T-helper 2 cell treated with Interferon-gamma antibody and Interleukin-4, amounts not matched to agents 5 μg/mL and 100 μg/mL, for 36 hours (primary cell): ENCODE results near the gene MAPK4.

ENCODE experiments used
- DNase-seq: peaks from one replicate; pipeline ENCODE4 v3.0.0; 2021; ENCODE audit warnings: low spot score
- H3K27ac Mint-ChIP-seq: one replicate; pipeline ENCODE4 v1.8.0; 2021; ENCODE audit warnings: mild to moderate bottlenecking, mixed read lengths
- H3K27me3 Mint-ChIP-seq: one replicate; pipeline ENCODE4 v1.8.0; 2021; ENCODE audit warnings: low read depth, mixed read lengths
- H3K36me3 Mint-ChIP-seq: one replicate; pipeline ENCODE4 v1.8.0; 2021; ENCODE audit warnings: low read depth, mixed read lengths
- H3K4me1 Mint-ChIP-seq: one replicate; pipeline ENCODE4 v1.8.0; 2021; ENCODE audit warnings: low read depth, mixed read lengths
- H3K4me3 Mint-ChIP-seq: one replicate; pipeline ENCODE4 v1.8.0; 2022; ENCODE audit warnings: mild to moderate bottlenecking, moderate library complexity, mixed read lengths
- H3K9me3 Mint-ChIP-seq: one replicate; pipeline ENCODE4 v1.8.0; 2021; ENCODE audit warnings: mixed read lengths

Gene MAPK4

DNA sequence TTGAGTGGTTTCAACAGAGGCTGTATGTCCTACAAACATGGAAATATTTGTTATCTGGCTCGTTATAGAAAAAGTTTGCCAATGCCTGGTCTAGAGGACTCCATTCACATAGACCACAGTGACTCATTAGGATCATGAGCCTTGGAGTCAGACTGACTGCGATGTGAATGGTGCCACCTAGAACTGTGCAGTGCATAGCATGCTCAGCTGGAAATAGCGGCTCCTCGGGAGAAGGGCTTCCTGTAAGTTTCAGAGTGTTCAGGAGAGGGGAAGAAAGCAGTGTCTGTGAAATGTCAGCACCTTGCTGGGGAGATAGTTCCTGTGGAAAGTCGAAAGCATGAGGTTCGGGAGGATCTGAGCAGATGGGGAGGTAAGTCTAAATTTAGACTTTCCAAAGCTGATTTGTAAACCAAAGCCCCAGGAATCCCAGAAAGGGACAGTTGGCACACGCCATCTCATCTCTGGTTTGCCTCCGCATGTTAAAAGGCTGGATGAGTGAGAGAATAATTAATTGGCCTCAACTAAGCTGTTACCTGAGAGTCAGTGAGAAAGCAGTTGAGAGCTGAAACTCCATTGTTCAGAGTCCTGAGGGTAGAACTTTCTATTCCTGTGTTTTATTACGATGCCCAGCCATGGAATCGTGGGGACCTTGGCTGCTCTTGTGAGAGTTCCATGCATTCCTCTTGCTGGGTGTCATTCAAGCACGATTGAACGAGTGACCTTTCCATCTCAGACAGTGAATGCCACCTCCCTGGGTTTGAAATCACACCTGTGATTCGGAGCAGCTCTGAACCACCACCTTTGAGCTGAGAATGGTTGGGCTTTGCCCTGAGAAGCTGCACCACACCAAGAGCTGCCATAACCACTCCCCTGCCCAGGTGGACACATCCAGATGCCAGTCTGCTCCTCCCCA, 99.5 kb downstream of the MAPK4 start:
- no peak overlapping the region for H3K27ac Mint-ChIP-seq
- H3K27me3 Mint-ChIP-seq: no peaks in the 10 kb centered on the region
- peaks cover 4% of the 10 kb centered on the region for H3K9me3 Mint-ChIP-seq
- no peak overlapping the region for H3K4me3 Mint-ChIP-seq
- no peak for DNase-seq
- no peaks in the 10 kb centered on the region for H3K36me3 Mint-ChIP-seq
- H3K4me1 Mint-ChIP-seq: no peaks in the 10 kb centered on the region

DNA sequence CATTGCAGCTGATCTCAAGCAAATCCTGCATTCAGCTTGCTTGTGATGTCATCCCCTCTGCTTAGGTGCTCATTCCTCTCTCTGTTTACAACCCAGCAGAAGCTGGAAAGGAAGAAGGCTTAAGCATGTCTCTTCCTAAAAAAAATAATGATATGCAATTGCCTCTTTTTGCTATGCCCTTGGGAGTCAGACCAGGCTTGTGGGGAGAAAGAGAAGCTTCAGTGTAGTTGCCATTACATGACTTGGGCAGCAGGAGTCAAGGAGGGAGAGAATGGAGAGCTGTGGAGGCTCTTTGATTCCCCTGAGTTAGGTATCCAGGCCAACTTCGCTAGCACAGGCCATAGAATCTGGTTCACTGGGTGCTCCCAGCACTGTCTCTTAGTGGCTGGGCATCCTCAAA, 101.1 kb downstream of the MAPK4 start:
- DNase-seq: no peak
- Mint-ChIP-seq H3K9me3 (peaks cover 4% of the 10 kb centered on the region), H3K4me1 (no peaks in the 10 kb centered on the region), H3K4me3 (no peak overlapping the region), H3K27me3 (no peaks in the 10 kb centered on the region), H3K36me3 (no peaks in the 10 kb centered on the region), H3K27ac (no peak overlapping the region)

DNA sequence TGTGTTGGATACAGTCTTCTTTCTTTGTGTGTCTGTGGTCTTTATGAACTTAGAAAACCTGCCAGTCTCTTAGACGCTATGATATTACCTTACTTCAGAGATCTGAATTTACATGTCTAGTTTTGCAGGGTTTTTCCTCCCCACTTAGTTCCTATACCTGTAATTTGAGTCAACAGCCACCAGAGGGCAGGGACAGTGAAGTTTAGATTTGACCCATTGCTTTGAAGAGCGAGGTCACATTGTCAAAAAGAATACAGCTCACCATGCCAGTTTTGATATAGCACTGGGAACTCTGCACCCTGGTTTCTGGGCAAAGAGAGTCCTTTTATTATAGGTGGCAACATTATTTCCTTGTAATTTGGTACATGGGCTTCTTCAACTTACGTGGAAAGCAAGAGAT, 102.3 kb downstream of the MAPK4 start:
- H3K36me3 Mint-ChIP-seq: no peaks in the 10 kb centered on the region
- H3K27ac Mint-ChIP-seq: no peak overlapping the region
- no peaks in the 10 kb centered on the region for H3K27me3 Mint-ChIP-seq
- DNase-seq: no peak
- H3K4me3 Mint-ChIP-seq: no peak overlapping the region
- no peaks in the 10 kb centered on the region for H3K4me1 Mint-ChIP-seq
- peaks cover 4% of the 10 kb centered on the region for H3K9me3 Mint-ChIP-seq

DNA sequence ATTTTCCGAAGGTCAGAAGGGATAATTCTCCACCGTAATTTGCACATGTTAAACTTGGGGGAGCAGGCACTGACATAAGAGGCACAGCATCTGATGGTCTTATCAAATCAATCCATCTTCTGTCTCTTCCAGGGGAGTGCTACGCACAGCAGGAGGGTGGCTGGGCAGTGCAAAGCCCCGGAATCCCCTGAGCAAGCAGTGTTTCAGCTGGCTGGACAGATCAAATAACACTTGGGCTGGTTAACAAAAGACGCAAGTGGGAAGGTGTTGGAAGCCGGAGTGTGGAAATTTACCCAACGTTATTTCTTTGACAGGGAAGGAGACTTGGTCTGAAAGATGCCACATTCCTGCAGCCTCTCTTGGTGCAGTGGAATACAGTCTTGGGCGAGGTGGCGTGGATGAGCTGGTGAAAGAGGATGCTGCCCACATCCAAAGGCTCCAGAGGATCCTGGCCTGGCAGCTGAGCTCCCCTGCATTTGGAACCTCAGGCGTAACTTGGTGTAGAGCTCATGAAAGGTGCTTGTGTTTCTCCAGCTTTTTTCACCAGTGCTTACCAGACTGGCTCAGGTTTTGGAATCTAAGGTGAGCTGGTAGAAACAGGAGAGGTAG, 103.0 kb downstream of the MAPK4 start:
- no peak overlapping the region for H3K4me3 Mint-ChIP-seq
- no peaks in the 10 kb centered on the region for H3K36me3 Mint-ChIP-seq
- DNase-seq: no peak
- H3K27me3 Mint-ChIP-seq: no peaks in the 10 kb centered on the region
- peaks cover 4% of the 10 kb centered on the region for H3K9me3 Mint-ChIP-seq
- H3K4me1 Mint-ChIP-seq: no peaks in the 10 kb centered on the region
- no peak overlapping the region for H3K27ac Mint-ChIP-seq

DNA sequence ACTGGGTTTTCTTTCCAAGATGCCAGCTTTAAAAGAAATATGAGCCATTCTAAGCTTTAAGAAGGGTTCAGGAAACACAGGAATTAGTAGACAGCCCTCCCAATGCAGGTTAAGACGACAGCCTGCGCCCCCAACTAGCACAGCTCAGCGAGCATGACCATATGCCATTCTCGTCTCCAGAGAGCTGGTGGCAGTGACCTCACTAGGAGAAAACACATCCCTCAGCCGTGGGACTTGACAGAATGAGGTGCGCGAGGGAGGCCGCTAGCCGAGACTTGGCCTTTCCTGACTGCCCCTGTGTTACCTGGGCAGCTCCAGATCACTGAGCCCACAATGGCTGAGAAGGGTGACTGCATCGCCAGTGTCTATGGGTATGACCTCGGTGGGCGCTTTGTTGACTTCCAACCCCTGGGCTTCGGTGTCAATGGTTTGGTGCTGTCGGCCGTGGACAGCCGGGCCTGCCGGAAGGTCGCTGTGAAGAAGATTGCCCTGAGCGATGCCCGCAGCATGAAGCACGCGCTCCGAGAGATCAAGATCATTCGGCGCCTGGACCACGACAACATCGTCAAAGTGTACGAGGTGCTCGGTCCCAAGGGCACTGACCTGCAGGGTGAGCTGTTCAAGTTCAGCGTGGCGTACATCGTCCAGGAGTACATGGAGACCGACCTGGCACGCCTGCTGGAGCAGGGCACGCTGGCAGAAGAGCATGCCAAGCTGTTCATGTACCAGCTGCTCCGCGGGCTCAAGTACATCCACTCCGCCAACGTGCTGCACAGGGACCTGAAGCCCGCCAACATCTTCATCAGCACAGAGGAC, 103.9 kb downstream of the MAPK4 start:
- Mint-ChIP-seq H3K9me3 (peaks cover 4% of the 10 kb centered on the region), H3K27ac (no peak overlapping the region), H3K4me3 (no peak overlapping the region)

GRCh38 chr18:50665015-50665414, 105.1 kb downstream of the MAPK4 start:
- DNase-seq: no peak
- no peak overlapping the region for H3K4me3 Mint-ChIP-seq
- H3K36me3 Mint-ChIP-seq: no peaks in the 10 kb centered on the region
- no peak overlapping the region for H3K27ac Mint-ChIP-seq
- H3K4me1 Mint-ChIP-seq: no peaks in the 10 kb centered on the region
- H3K9me3 Mint-ChIP-seq: peaks cover 4% of the 10 kb centered on the region
- H3K27me3 Mint-ChIP-seq: no peaks in the 10 kb centered on the region

More for the DNA sequence above, 103.9 kb downstream of the MAPK4 start:
- H3K36me3 Mint-ChIP-seq: no peaks in the 10 kb centered on the region
- no peaks in the 10 kb centered on the region for H3K27me3 Mint-ChIP-seq
- no peaks in the 10 kb centered on the region for H3K4me1 Mint-ChIP-seq
- DNase-seq: no peak

GRCh38 chr18:50665519-50665918, 105.6 kb downstream of the MAPK4 start:
- Mint-ChIP-seq H3K27ac (no peak overlapping the region), H3K4me1 (no peaks in the 10 kb centered on the region), H3K36me3 (no peaks in the 10 kb centered on the region), H3K9me3 (peaks cover 2% of the 10 kb centered on the region), H3K4me3 (no peak overlapping the region), H3K27me3 (no peaks in the 10 kb centered on the region)
- no peak for DNase-seq

DNA sequence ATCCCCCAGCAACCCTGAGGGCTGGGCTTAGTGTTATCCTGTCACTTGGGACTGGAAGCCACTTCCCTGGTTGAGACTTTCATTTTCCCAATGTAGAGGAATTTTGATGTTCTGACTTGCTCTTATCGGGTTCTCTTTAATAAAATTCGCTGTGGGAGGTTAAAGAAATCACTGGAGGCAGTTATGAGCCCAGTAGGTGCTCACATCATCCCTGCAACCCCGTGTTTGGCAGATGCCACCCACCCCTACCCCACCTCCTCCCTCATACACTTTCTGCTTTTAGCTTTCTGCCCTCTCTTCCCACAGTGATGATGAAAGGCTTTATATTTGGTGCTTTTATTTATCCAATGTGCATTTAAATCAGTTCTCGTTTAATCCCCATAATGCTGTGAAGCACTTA, 106.6 kb downstream of the MAPK4 start:
- Mint-ChIP-seq H3K36me3 (no peaks in the 10 kb centered on the region), H3K9me3 (no peaks in the 10 kb centered on the region), H3K4me3 (no peak overlapping the region), H3K27me3 (no peaks in the 10 kb centered on the region), H3K4me1 (no peaks in the 10 kb centered on the region), H3K27ac (no peak overlapping the region)
- no peak for DNase-seq

DNA sequence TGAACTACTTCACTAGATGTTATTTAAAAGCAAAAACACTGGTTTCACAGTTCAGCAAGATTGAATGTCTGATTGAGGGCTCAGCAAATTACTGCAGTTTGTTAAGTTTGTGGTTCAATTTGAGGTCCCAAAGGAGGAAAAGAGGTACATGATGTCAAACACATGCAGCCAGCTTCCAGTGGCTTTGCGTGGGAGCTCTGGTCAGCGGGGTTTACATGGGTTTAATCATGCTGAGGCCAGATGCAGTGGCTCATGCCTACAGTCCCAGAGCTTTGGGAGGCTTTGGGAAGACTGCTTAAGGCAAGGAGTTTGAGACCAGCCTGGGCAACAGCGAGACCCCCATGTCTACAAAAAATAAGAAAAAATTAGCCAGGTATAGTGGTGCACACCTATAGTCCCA, 111.5 kb downstream of the MAPK4 start:
- no peaks in the 10 kb centered on the region for H3K9me3 Mint-ChIP-seq
- no peak for DNase-seq
- no peaks in the 10 kb centered on the region for H3K36me3 Mint-ChIP-seq
- H3K4me3 Mint-ChIP-seq: no peak overlapping the region
- H3K27me3 Mint-ChIP-seq: no peaks in the 10 kb centered on the region
- H3K4me1 Mint-ChIP-seq: no peaks in the 10 kb centered on the region
- no peak overlapping the region for H3K27ac Mint-ChIP-seq

GRCh38 chr18:50674307-50674980, 114.6 kb downstream of the MAPK4 start:
- H3K27ac Mint-ChIP-seq: no peak overlapping the region
- H3K4me3 Mint-ChIP-seq: no peak overlapping the region
- no peaks in the 10 kb centered on the region for H3K27me3 Mint-ChIP-seq
- no peak for DNase-seq
- no peaks in the 10 kb centered on the region for H3K9me3 Mint-ChIP-seq
- H3K36me3 Mint-ChIP-seq: no peaks in the 10 kb centered on the region
- H3K4me1 Mint-ChIP-seq: no peaks in the 10 kb centered on the region

DNA sequence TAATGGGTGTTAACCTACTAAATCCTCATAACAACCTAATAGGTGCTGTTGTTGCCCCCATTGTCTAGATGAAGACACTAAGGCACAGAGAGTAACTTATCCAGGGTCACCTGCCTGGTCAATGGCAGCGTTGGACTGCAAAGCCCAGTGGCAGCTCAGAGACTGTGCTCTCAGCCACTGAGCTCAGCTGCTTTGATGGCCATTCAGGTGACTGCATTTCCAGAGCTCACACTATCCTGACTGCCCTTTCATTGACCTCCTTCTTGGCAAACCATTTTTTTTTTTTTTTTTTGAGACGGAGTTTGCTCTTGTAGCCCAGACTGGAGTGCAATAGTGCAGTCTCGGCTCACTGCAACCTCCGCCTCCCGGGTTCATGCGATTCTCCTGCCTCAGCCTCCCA, 115.2 kb downstream of the MAPK4 start:
- Mint-ChIP-seq H3K36me3 (no peaks in the 10 kb centered on the region), H3K4me3 (no peak overlapping the region), H3K9me3 (no peaks in the 10 kb centered on the region), H3K4me1 (no peaks in the 10 kb centered on the region), H3K27me3 (no peaks in the 10 kb centered on the region), H3K27ac (no peak overlapping the region)
- DNase-seq: no peak

DNA sequence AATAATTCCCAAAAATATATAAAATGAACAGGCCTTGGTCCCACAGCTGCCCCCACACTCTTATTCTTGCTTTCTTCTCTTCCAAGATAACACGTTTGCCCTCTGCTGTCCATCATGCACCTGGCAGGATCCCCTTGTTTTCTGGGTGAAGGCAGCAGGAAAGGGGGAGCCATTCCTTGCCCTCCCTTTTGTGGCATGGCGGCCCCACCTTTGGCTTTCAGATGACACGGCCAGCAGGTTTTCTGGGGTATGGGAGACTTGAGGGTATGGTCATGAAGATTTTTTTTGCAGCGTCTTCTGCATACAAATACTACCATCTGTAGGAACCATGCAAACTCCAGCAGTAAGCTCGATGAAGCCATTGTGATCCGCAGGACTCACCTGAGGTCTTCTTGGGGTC, 118.8 kb downstream of the MAPK4 start:
- no peaks in the 10 kb centered on the region for H3K4me1 Mint-ChIP-seq
- H3K4me3 Mint-ChIP-seq: no peak overlapping the region
- DNase-seq: no peak
- no peaks in the 10 kb centered on the region for H3K27me3 Mint-ChIP-seq
- no peak overlapping the region for H3K27ac Mint-ChIP-seq
- H3K9me3 Mint-ChIP-seq: no peaks in the 10 kb centered on the region
- H3K36me3 Mint-ChIP-seq: no peaks in the 10 kb centered on the region

DNA sequence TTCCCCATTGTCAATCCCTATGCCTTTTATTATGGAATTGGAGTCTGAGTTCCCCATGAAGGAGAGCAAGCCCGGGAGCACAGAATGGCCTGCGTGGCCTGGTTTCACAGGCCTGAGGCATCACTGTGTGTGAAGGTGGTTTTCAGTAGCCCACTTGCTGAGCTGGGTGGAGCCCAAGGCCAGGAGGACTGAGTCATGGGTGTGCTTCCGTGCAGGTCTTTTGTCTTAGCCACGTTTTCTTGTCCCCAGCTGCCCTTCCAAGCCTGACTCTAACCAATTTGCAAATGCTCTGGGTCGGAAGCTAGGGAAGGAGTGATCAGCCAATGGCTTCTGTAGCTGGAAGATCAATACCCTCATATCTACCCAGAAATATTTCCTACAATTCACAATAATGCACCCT, 119.2 kb downstream of the MAPK4 start:
- DNase-seq: no peak
- H3K27me3 Mint-ChIP-seq: no peaks in the 10 kb centered on the region
- no peaks in the 10 kb centered on the region for H3K36me3 Mint-ChIP-seq
- no peaks in the 10 kb centered on the region for H3K9me3 Mint-ChIP-seq
- no peak overlapping the region for H3K27ac Mint-ChIP-seq
- no peaks in the 10 kb centered on the region for H3K4me1 Mint-ChIP-seq
- no peak overlapping the region for H3K4me3 Mint-ChIP-seq

GRCh38 chr18:50679656-50680055, 119.8 kb downstream of the MAPK4 start:
- DNase-seq: no peak
- no peaks in the 10 kb centered on the region for H3K27me3 Mint-ChIP-seq
- no peaks in the 10 kb centered on the region for H3K4me1 Mint-ChIP-seq
- no peak overlapping the region for H3K27ac Mint-ChIP-seq
- no peaks in the 10 kb centered on the region for H3K36me3 Mint-ChIP-seq
- H3K9me3 Mint-ChIP-seq: no peaks in the 10 kb centered on the region
- H3K4me3 Mint-ChIP-seq: no peak overlapping the region
